ENCODE measurements around the gene ZFYVE28.

DNA sequence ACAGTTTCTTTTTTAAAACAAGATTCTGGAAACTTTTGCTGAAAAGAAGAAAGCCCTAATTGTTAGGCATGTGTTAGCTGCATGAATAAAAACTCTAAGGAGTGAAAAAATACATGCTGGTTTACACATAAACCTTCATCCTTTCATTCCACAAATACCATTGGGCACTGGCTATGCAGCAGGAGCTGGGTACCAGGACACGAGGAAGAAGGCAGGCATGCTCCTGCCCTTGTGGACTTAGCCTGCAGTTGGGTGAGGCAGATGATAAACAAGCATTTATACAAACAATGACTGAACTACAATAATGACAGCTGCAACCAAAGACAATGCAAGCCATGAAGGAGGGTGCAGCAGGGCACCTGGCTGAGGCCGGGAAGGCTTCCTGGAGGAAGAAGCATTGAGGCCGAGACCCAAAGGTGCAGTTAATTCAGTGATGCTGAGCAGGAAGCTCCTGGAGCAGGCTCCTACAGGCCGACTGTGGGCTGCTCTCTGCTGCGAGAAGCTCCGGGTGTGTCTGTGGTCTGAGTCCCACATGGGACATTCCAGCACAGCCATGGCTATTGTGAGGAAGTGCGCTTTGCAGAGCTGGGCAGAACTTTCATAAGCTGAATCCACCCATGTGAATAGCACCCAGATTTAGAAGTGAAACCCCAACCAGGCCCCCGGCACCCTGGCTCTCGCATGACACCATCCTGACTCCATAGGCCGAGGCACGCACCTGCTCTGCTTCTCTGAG is 112.5 kb downstream of the ZFYVE28 start:
- TF ChIP-seq POLR2A (IDR thresholded peaks at IDR 0.05; ENCODE audit: borderline replicate concordance, extremely low read depth, insufficient read depth, insufficient read length) (no peak), YY1 (IDR thresholded peaks at IDR 0.05; ENCODE audit: extremely low read depth, insufficient replicate concordance, low read depth, low read length) (no peak), POLR2AphosphoS5 (IDR thresholded peaks at IDR 0.05; ENCODE audit: low read depth, low read length) (no peak), EZH2 (IDR thresholded peaks at IDR 0.05) (no peak), CEBPB (IDR thresholded peaks at IDR 0.05; ENCODE audit: low read depth) (no peak), JUND (IDR thresholded peaks at IDR 0.05) (no peak), SP1 (IDR thresholded peaks at IDR 0.05; ENCODE audit: low read depth) (no peak), EZH2phosphoT487 (IDR thresholded peaks at IDR 0.05; ENCODE audit: borderline replicate concordance) (no peak)
- TF ChIP-seq, protein P1, sequence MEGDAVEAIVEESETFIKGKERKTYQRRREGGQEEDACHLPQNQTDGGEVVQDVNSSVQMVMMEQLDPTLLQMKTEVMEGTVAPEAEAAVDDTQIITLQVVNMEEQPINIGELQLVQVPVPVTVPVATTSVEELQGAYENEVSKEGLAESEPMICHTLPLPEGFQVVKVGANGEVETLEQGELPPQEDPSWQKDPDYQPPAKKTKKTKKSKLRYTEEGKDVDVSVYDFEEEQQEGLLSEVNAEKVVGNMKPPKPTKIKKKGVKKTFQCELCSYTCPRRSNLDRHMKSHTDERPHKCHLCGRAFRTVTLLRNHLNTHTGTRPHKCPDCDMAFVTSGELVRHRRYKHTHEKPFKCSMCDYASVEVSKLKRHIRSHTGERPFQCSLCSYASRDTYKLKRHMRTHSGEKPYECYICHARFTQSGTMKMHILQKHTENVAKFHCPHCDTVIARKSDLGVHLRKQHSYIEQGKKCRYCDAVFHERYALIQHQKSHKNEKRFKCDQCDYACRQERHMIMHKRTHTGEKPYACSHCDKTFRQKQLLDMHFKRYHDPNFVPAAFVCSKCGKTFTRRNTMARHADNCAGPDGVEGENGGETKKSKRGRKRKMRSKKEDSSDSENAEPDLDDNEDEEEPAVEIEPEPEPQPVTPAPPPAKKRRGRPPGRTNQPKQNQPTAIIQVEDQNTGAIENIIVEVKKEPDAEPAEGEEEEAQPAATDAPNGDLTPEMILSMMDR (IDR thresholded peaks at IDR 0.05 in 2 of 3, conservative IDR thresholded peaks at IDR 0.05 in 1 of 3; ENCODE audit: borderline replicate concordance in 1 of 3, insufficient read depth in 1 of 3, low read depth in 2 of 3, low read length in 2 of 3) = no peak
- TF ChIP-seq, protein P2, sequence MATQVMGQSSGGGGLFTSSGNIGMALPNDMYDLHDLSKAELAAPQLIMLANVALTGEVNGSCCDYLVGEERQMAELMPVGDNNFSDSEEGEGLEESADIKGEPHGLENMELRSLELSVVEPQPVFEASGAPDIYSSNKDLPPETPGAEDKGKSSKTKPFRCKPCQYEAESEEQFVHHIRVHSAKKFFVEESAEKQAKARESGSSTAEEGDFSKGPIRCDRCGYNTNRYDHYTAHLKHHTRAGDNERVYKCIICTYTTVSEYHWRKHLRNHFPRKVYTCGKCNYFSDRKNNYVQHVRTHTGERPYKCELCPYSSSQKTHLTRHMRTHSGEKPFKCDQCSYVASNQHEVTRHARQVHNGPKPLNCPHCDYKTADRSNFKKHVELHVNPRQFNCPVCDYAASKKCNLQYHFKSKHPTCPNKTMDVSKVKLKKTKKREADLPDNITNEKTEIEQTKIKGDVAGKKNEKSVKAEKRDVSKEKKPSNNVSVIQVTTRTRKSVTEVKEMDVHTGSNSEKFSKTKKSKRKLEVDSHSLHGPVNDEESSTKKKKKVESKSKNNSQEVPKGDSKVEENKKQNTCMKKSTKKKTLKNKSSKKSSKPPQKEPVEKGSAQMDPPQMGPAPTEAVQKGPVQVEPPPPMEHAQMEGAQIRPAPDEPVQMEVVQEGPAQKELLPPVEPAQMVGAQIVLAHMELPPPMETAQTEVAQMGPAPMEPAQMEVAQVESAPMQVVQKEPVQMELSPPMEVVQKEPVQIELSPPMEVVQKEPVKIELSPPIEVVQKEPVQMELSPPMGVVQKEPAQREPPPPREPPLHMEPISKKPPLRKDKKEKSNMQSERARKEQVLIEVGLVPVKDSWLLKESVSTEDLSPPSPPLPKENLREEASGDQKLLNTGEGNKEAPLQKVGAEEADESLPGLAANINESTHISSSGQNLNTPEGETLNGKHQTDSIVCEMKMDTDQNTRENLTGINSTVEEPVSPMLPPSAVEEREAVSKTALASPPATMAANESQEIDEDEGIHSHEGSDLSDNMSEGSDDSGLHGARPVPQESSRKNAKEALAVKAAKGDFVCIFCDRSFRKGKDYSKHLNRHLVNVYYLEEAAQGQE (IDR thresholded peaks at IDR 0.05; ENCODE audit: low read depth) = no peak

Measured in HCT116 (cell line).